CD14-positive monocyte (primary cell): Measurements from ENCODE around the gene GRID1. TPM values are rescaled to one million over a fixed set of nuclear protein-coding genes. Genes with fewer than 3 reads are reported as not detected.

Source experiments
- DNase-seq, 3 donors: peaks; one replicate each; pipeline ENCODE4 v3.0.0-alpha.2; 2011 to 2022
- H2AFZ ChIP-seq: 2 replicates; pipeline ENCODE4 v1.6.0; 2012; ENCODE audit warnings: mild to moderate bottlenecking, low read depth, low read length, inconsistent platforms; ENCODE audit not compliant: insufficient read depth, poor library complexity, severe bottlenecking
- H3K27ac ChIP-seq, 2 donors: 1 replicate in 1 of 2; 2 replicates in 1 of 2; pipeline ENCODE4 v1.5.1; 2012 to 2013; ENCODE audit warnings: low read length in 2 of 2, control low read depth in 1 of 2, inconsistent platforms in 1 of 2, low read depth in 1 of 2, mild to moderate bottlenecking in 1 of 2
- H3K27me3 ChIP-seq, 2 donors: one replicate each; pipeline versions ENCODE4 v1.6.0 to v1.6.1; 2011 to 2013; ENCODE audit warnings: low read length in 2 of 2; ENCODE audit not compliant: control insufficient read depth in 2 of 2, insufficient read depth in 2 of 2
- H3K36me3 ChIP-seq, 2 donors: replicated peaks in 1 of 2; 1 replicate in 1 of 2; 2 replicates in 1 of 2; pipeline versions ENCODE4 v1.5.1 to v1.6.1; 2012 to 2013; ENCODE audit warnings: low read length in 2 of 2, control low read depth in 1 of 2, inconsistent platforms in 1 of 2, mild to moderate bottlenecking in 1 of 2; ENCODE audit not compliant: insufficient read depth in 2 of 2, control insufficient read depth in 1 of 2
- H3K4me1 ChIP-seq, 2 donors: 1 replicate in 1 of 2; 2 replicates in 1 of 2; pipeline versions ENCODE4 v1.5.1 to v1.6.1; 2012 to 2013; ENCODE audit warnings: low read length in 2 of 2, control low read depth in 1 of 2, inconsistent platforms in 1 of 2, mild to moderate bottlenecking in 1 of 2, moderate library complexity in 1 of 2; ENCODE audit not compliant: insufficient read depth in 2 of 2, control insufficient read depth in 1 of 2
- H3K4me2 ChIP-seq: replicated peaks from 2 replicates; pipeline ENCODE3; 2012; ENCODE audit warnings: low read length, moderate library complexity, mild to moderate bottlenecking; ENCODE audit not compliant: poor library complexity, severe bottlenecking; ENCODE audit errors: extremely low read depth
- H3K4me3 ChIP-seq, 3 experiments: fragments of 200-600 bp in 1 of 3; sonication (generic) in 1 of 3; replicated peaks in 1 of 3; 1 replicate in 2 of 3; 2 replicates in 1 of 3; pipeline ENCODE4 v1.5.1; 2011 to 2013; ENCODE audit warnings: low read length in 3 of 3, mild to moderate bottlenecking in 3 of 3, control low read depth in 2 of 3, low read depth in 2 of 3, inconsistent platforms in 1 of 3, moderate library complexity in 1 of 3
- H3K79me2 ChIP-seq: 2 replicates; pipeline ENCODE4 v1.6.0; 2012; ENCODE audit warnings: mild to moderate bottlenecking, control low read depth, inconsistent platforms, low read length, moderate library complexity; ENCODE audit not compliant: insufficient read depth
- H3K9ac ChIP-seq: 2 replicates; pipeline ENCODE4 v1.6.0; 2017; ENCODE audit warnings: low read length, mild to moderate bottlenecking; ENCODE audit not compliant: insufficient read depth, poor library complexity, severe bottlenecking
- H3K9me3 ChIP-seq, 2 donors: replicated peaks in 1 of 2; 1 replicate in 1 of 2; 2 replicates in 1 of 2; pipeline versions ENCODE4 v1.5.1 to v1.6.1; 2012 to 2013; ENCODE audit warnings: low read length in 2 of 2, control low read depth in 1 of 2; ENCODE audit not compliant: control insufficient read depth in 1 of 2, insufficient read depth in 1 of 2
- H4K20me1 ChIP-seq: 2 replicates; pipeline ENCODE4 v1.6.0; 2012; ENCODE audit warnings: mild to moderate bottlenecking, low read length, control low read depth, moderate library complexity; ENCODE audit not compliant: insufficient read depth
- H3K27ac Mint-ChIP-seq, 7 donors: one replicate each; pipeline ENCODE4 v1.8.0; 2020; ENCODE audit warnings: mild to moderate bottlenecking in 7 of 7, mixed read lengths in 7 of 7, moderate library complexity in 6 of 7, inconsistent platforms in 2 of 7
- H3K27me3 Mint-ChIP-seq, 3 donors: one replicate each; pipeline ENCODE4 v1.8.0; 2021 to 2022; ENCODE audit warnings: low read depth in 3 of 3, mild to moderate bottlenecking in 3 of 3, mixed read lengths in 3 of 3, moderate library complexity in 3 of 3, inconsistent platforms in 1 of 3
- H3K36me3 Mint-ChIP-seq, 2 donors: one replicate each; pipeline ENCODE4 v1.8.0; 2020; ENCODE audit warnings: mixed read lengths in 2 of 2, inconsistent platforms in 1 of 2, mild to moderate bottlenecking in 1 of 2
- H3K4me1 Mint-ChIP-seq: one replicate; pipeline ENCODE4 v1.8.0; 2020; ENCODE audit warnings: mild to moderate bottlenecking, mixed read lengths
- H3K4me3 Mint-ChIP-seq, 2 donors: one replicate each; pipeline ENCODE4 v1.8.0; 2020; ENCODE audit warnings: mild to moderate bottlenecking in 2 of 2, mixed read lengths in 2 of 2, moderate library complexity in 1 of 2
- H3K9me3 Mint-ChIP-seq, 7 donors: one replicate each; pipeline ENCODE4 v1.8.0; 2020 to 2022; ENCODE audit warnings: mixed read lengths in 7 of 7, mild to moderate bottlenecking in 6 of 7, moderate library complexity in 6 of 7, inconsistent platforms in 2 of 7
- WGBS: methylation state at CpG from one replicate; pipeline ENCODE4 v1.1.5; 2013; ENCODE audit warnings: missing lambda C conversion rate; ENCODE audit not compliant: insufficient coverage; 5-methylcytosine and 5-hydroxymethylcytosine counted together
- intact Hi-C, 2 donors: fragments of 100-400 bp; cut with micrococcal nuclease; formaldehyde crosslinking; loops; one replicate each; pipeline versions ENCODE4 v1.15.0 to v1.15.1; 2023
- polyA plus RNA-seq, 3 donors: library from polyadenylated mRNA; depleted of rRNA in 1 of 3; unstranded in 2 of 3; stranded (reverse) in 1 of 3; fragments of 300-500 nt in 2 of 3; fragments of >200 nt in 1 of 3; fragmentation: Illumina TruSeq in 2 of 3; gene quantifications; 1 replicate in 2 of 3; 2 replicates in 1 of 3; pipeline ENCODE4 v1.2.3, GENCODE V29; 2012 to 2021
- TF ChIP-seq, protein P1 (sequence below): fragments of 200-600 bp; IDR thresholded peaks from one replicate; pipeline ENCODE4 v1.8.0; 2022; ENCODE audit warnings: antibody characterized with exemption, mild to moderate bottlenecking

The GRID1 gene
- polyA plus RNA-seq, 3 donors: not detected

GRCh38 chr10:86348321-86349210 lies 18.0 kb downstream of the GRID1 start:
- Mint-ChIP-seq H3K27me3 (peaks cover 3 to 6% (median 5%) of the 10 kb centered on the region in 3 donors), H3K9me3 (peaks cover 2 to 9% (median 3%) of the 10 kb centered on the region in 7 donors), H3K4me3 (no peak overlapping the region), H3K4me1 (peaks cover 3% of the 10 kb centered on the region), H3K36me3 (no peaks in the 10 kb centered on the region), H3K27ac (peak overlapping the region in 1 of 7 donors; percentile 33)
- peaks cover 0 to 3% of the 10 kb centered on the region in 2 donors for H3K4me1 ChIP-seq
- no peaks in the 10 kb centered on the region for H3K27me3 ChIP-seq
- no peak overlapping the region for H3K27ac ChIP-seq
- H3K9ac ChIP-seq: no peak overlapping the region
- no peaks in the 10 kb centered on the region for H3K79me2 ChIP-seq
- peaks cover 0 to 4% of the 10 kb centered on the region in 2 donors for H3K9me3 ChIP-seq
- TF ChIP-seq, protein P1, sequence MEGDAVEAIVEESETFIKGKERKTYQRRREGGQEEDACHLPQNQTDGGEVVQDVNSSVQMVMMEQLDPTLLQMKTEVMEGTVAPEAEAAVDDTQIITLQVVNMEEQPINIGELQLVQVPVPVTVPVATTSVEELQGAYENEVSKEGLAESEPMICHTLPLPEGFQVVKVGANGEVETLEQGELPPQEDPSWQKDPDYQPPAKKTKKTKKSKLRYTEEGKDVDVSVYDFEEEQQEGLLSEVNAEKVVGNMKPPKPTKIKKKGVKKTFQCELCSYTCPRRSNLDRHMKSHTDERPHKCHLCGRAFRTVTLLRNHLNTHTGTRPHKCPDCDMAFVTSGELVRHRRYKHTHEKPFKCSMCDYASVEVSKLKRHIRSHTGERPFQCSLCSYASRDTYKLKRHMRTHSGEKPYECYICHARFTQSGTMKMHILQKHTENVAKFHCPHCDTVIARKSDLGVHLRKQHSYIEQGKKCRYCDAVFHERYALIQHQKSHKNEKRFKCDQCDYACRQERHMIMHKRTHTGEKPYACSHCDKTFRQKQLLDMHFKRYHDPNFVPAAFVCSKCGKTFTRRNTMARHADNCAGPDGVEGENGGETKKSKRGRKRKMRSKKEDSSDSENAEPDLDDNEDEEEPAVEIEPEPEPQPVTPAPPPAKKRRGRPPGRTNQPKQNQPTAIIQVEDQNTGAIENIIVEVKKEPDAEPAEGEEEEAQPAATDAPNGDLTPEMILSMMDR: no peak
- H2AFZ ChIP-seq: no peak overlapping the region
- no peak overlapping the region for H3K4me2 ChIP-seq
- no peaks in the 10 kb centered on the region for H3K36me3 ChIP-seq
- WGBS: 94% methylated on average over 18 of the region's 23 CpGs
- no peak for DNase-seq
- H3K4me3 ChIP-seq: no peak overlapping the region
- H4K20me1 ChIP-seq: no peaks in the 10 kb centered on the region
- intact Hi-C loops: no loop called here

GRCh38 chr10:86347856-86348255 lies 18.7 kb downstream of the GRID1 start:
- Histone ChIP-seq H3K27ac (no peak overlapping the region), H3K36me3 (no peaks in the 10 kb centered on the region), H3K4me1 (peaks cover 0 to 3% of the 10 kb centered on the region in 2 donors), H3K9me3 (peaks cover 0 to 4% of the 10 kb centered on the region in 2 donors), H2AFZ (no peak overlapping the region), H3K4me3 (no peak overlapping the region), H3K9ac (no peak overlapping the region), H3K4me2 (no peak overlapping the region), H4K20me1 (no peaks in the 10 kb centered on the region), H3K27me3 (no peaks in the 10 kb centered on the region), H3K79me2 (no peaks in the 10 kb centered on the region)
- 96% methylated on average over 3 of the region's 6 CpGs for WGBS
- DNase-seq: no peak
- H3K27me3 Mint-ChIP-seq: peaks cover 3 to 6% (median 6%) of the 10 kb centered on the region in 3 donors
- TF ChIP-seq, protein P1: no peak
- intact Hi-C loops: no loop called here
- H3K9me3 Mint-ChIP-seq: peaks cover 2 to 9% (median 3%) of the 10 kb centered on the region in 7 donors
- no peak overlapping the region for H3K27ac Mint-ChIP-seq
- no peaks in the 10 kb centered on the region for H3K36me3 Mint-ChIP-seq
- H3K4me1 Mint-ChIP-seq: peaks cover 3% of the 10 kb centered on the region
- no peak overlapping the region for H3K4me3 Mint-ChIP-seq
